ENCODE data around the gene PLK1. TPM values are rescaled to one million over a fixed set of nuclear protein-coding genes. Genes with fewer than 3 reads are reported as not detected.

The PLK1 gene
- total and polyA plus RNA-seq, 2 of the 13 experiments (the other 11 are each of a cell fraction or from before 2014, with no cell fraction given): 71.5 to 76.3 TPM

DNA sequence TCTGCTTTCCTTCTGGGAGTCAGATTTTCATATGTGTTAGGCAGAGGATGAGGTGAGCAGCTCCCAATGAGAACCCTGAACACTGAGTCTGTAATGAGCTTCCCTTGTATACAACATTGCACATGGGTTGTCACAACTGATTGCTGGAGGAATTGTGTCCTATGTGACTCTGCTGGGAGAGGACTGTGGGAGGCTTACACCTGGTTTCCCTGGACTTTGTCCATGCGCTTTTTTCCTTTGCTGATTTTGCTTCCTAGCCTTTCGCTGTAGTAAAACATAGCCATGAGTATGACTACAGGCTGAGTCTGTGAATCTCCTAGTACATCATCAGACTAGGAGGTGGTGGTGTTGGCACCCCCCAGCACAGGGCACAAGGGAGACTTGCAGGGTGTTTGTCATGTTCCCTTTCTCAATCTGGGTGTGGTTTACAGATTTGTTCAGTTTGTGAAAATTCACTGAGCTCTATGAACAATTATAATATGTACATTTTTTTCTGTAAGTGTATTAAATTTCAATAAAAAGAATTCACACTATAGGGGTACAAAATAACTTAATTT is 1.7 kb upstream of the PLK1 start:
- ATAC-seq (no peak), DNase-seq (ENCODE audit: low spot score) (no peak), FAIRE-seq (no peak)
- WGBS (ENCODE audit: low lambda C conversion rate): 71% methylated on average over 2 of the region's 2 CpGs
- H3K4me1 ChIP-seq (ENCODE audit: insufficient read depth, low read length): peaks cover 68% of the 10 kb centered on the region
- no peak overlapping the region for H3K4me3 ChIP-seq (replicated peaks in 1 of 3; ENCODE audit: insufficient read depth in 1 of 3, low read depth in 2 of 3, low read length in 3 of 3)
- ChIA-PET CTCF (ENCODE audit: low intra/inter-chr PET ratio, low total read pairs) (interaction anchor here (1.1 kb wide), 1 partner anchor 51 kb away, joined by 3 read pairs; no protein-coding TSS in a partner anchor), POLR2A (interaction anchor here (0.6 to 3.7 kb wide), 2 partner anchors 36 to 169 kb away, joined by 5 to 20 read pairs; partner anchors contain the start of genes DCTN5 and PALB2)
- in situ Hi-C loops (cut with HindIII; ENCODE audit: extremely low pct_ligation_motif_present, low pct_unique_long_range_greater_than_20kb): no loop called here
- no peaks in the 10 kb centered on the region; a peak in 1 of 5 replicates for H3K27me3 ChIP-seq (ENCODE audit: control insufficient read depth in 1 of 2, insufficient read depth in 2 of 2, low read length in 2 of 2)
- BruUV-seq (replicated peaks): no TSS peak
- intact Hi-C loops (cut with micrococcal nuclease; ENCODE audit: unreplicated experiment): no loop called here
- no peak overlapping the region for H3K9ac ChIP-seq (ENCODE audit: insufficient read depth, low read depth, low read length)
- H3K79me2 ChIP-seq (ENCODE audit: insufficient read depth, low read length): peaks cover 33% of the 10 kb centered on the region
- H3K27ac ChIP-seq (ENCODE audit: extremely low read length, insufficient read depth, low read length): peak overlapping the region; percentile 22
- H3K9me3 ChIP-seq (ENCODE audit: low read length): no peaks in the 10 kb centered on the region
- H2AFZ ChIP-seq (ENCODE audit: low read length): no peak overlapping the region
- peaks cover 6% of the 10 kb centered on the region; the same call in 1 of the 2 replicates for H4K20me1 ChIP-seq (ENCODE audit: insufficient read depth, low read length)
- peaks cover 18 to 26% of the 10 kb centered on the region in 2 experiments for H3K36me3 ChIP-seq (replicated peaks in 1 of 2; ENCODE audit: control insufficient read depth in 1 of 2, insufficient read depth in 2 of 2, low read length in 2 of 2)
- H3K4me2 ChIP-seq (ENCODE audit: low read depth, low read length): no peak overlapping the region
- TF ChIP-seq, protein P1, sequence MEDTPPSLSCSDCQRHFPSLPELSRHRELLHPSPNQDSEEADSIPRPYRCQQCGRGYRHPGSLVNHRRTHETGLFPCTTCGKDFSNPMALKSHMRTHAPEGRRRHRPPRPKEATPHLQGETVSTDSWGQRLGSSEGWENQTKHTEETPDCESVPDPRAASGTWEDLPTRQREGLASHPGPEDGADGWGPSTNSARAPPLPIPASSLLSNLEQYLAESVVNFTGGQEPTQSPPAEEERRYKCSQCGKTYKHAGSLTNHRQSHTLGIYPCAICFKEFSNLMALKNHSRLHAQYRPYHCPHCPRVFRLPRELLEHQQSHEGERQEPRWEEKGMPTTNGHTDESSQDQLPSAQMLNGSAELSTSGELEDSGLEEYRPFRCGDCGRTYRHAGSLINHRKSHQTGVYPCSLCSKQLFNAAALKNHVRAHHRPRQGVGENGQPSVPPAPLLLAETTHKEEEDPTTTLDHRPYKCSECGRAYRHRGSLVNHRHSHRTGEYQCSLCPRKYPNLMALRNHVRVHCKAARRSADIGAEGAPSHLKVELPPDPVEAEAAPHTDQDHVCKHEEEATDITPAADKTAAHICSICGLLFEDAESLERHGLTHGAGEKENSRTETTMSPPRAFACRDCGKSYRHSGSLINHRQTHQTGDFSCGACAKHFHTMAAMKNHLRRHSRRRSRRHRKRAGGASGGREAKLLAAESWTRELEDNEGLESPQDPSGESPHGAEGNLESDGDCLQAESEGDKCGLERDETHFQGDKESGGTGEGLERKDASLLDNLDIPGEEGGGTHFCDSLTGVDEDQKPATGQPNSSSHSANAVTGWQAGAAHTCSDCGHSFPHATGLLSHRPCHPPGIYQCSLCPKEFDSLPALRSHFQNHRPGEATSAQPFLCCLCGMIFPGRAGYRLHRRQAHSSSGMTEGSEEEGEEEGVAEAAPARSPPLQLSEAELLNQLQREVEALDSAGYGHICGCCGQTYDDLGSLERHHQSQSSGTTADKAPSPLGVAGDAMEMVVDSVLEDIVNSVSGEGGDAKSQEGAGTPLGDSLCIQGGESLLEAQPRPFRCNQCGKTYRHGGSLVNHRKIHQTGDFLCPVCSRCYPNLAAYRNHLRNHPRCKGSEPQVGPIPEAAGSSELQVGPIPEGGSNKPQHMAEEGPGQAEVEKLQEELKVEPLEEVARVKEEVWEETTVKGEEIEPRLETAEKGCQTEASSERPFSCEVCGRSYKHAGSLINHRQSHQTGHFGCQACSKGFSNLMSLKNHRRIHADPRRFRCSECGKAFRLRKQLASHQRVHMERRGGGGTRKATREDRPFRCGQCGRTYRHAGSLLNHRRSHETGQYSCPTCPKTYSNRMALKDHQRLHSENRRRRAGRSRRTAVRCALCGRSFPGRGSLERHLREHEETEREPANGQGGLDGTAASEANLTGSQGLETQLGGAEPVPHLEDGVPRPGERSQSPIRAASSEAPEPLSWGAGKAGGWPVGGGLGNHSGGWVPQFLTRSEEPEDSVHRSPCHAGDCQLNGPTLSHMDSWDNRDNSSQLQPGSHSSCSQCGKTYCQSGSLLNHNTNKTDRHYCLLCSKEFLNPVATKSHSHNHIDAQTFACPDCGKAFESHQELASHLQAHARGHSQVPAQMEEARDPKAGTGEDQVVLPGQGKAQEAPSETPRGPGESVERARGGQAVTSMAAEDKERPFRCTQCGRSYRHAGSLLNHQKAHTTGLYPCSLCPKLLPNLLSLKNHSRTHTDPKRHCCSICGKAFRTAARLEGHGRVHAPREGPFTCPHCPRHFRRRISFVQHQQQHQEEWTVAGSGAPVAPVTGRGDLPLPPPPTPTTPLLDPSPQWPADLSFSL (CRISPR knock-in tag; IDR thresholded peaks at IDR 0.05): 0 out of 2 replicates have a peak, but pooled peaks have one; percentile 37
- TF ChIP-seq, protein P2, sequence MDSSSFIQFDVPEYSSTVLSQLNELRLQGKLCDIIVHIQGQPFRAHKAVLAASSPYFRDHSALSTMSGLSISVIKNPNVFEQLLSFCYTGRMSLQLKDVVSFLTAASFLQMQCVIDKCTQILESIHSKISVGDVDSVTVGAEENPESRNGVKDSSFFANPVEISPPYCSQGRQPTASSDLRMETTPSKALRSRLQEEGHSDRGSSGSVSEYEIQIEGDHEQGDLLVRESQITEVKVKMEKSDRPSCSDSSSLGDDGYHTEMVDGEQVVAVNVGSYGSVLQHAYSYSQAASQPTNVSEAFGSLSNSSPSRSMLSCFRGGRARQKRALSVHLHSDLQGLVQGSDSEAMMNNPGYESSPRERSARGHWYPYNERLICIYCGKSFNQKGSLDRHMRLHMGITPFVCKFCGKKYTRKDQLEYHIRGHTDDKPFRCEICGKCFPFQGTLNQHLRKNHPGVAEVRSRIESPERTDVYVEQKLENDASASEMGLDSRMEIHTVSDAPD (CRISPR knock-in tag; IDR thresholded peaks at IDR 0.05): no peak
- TF ChIP-seq CEBPB (IDR thresholded peaks at IDR 0.05; ENCODE audit: borderline replicate concordance, low read depth, low read length) (no peak), HOXA5 (CRISPR knock-in tag; IDR thresholded peaks at IDR 0.05) (no peak), ZNF441 (CRISPR knock-in tag; IDR thresholded peaks at IDR 0.05; ENCODE audit: borderline replicate concordance) (no peak), MIER2 (CRISPR knock-in tag; IDR thresholded peaks at IDR 0.05) (no peak), EEA1 (CRISPR knock-in tag; IDR thresholded peaks at IDR 0.05; ENCODE audit: borderline replicate concordance) (peak; percentile 13; the same call in 1 of the 2 replicates), GABPA (IDR thresholded peaks at IDR 0.05; ENCODE audit: low read depth, low read length) (no peak), GABPA (CRISPR knock-in tag; IDR thresholded peaks at IDR 0.05; ENCODE audit: low read depth) (no peak), ELF1 (CRISPR knock-in tag; IDR thresholded peaks at IDR 0.05) (no peak), THAP11 (CRISPR knock-in tag; IDR thresholded peaks at IDR 0.05) (no peak)
- TF ChIP-seq, protein P3, sequence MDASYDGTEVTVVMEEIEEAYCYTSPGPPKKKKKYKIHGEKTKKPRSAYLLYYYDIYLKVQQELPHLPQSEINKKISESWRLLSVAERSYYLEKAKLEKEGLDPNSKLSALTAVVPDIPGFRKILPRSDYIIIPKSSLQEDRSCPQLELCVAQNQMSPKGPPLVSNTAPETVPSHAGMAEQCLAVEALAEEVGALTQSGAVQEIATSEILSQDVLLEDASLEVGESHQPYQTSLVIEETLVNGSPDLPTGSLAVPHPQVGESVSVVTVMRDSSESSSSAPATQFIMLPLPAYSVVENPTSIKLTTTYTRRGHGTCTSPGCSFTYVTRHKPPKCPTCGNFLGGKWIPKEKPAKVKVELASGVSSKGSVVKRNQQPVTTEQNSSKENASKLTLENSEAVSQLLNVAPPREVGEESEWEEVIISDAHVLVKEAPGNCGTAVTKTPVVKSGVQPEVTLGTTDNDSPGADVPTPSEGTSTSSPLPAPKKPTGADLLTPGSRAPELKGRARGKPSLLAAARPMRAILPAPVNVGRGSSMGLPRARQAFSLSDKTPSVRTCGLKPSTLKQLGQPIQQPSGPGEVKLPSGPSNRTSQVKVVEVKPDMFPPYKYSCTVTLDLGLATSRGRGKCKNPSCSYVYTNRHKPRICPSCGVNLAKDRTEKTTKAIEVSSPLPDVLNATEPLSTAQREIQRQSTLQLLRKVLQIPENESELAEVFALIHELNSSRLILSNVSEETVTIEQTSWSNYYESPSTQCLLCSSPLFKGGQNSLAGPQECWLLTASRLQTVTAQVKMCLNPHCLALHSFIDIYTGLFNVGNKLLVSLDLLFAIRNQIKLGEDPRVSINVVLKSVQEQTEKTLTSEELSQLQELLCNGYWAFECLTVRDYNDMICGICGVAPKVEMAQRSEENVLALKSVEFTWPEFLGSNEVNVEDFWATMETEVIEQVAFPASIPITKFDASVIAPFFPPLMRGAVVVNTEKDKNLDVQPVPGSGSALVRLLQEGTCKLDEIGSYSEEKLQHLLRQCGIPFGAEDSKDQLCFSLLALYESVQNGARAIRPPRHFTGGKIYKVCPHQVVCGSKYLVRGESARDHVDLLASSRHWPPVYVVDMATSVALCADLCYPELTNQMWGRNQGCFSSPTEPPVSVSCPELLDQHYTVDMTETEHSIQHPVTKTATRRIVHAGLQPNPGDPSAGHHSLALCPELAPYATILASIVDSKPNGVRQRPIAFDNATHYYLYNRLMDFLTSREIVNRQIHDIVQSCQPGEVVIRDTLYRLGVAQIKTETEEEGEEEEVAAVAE (CRISPR knock-in tag; IDR thresholded peaks at IDR 0.05; ENCODE audit: borderline replicate concordance): no peak

Measured in HepG2 (cell line).